ENCODE measurements around the gene PRKD3.

GRCh38 chr2:37355735-37356134, 31.1 kb upstream of the PRKD3 start:
- TF ChIP-seq, protein P1, sequence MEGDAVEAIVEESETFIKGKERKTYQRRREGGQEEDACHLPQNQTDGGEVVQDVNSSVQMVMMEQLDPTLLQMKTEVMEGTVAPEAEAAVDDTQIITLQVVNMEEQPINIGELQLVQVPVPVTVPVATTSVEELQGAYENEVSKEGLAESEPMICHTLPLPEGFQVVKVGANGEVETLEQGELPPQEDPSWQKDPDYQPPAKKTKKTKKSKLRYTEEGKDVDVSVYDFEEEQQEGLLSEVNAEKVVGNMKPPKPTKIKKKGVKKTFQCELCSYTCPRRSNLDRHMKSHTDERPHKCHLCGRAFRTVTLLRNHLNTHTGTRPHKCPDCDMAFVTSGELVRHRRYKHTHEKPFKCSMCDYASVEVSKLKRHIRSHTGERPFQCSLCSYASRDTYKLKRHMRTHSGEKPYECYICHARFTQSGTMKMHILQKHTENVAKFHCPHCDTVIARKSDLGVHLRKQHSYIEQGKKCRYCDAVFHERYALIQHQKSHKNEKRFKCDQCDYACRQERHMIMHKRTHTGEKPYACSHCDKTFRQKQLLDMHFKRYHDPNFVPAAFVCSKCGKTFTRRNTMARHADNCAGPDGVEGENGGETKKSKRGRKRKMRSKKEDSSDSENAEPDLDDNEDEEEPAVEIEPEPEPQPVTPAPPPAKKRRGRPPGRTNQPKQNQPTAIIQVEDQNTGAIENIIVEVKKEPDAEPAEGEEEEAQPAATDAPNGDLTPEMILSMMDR (IDR thresholded peaks at IDR 0.05; ENCODE audit: poor library complexity, severe bottlenecking) = no peak
- TF ChIP-seq POLR2AphosphoS5 (IDR thresholded peaks at IDR 0.05) (no peak), EZH2 (IDR thresholded peaks at IDR 0.05; ENCODE audit: borderline replicate concordance, insufficient read depth, low read length, poor library complexity, severe bottlenecking) (no peak), SMC3 (conservative IDR thresholded peaks at IDR 0.05; ENCODE audit: poor library complexity) (no peak), TAF1 (IDR thresholded peaks at IDR 0.05; ENCODE audit: low read depth) (no peak), MXI1 (conservative IDR thresholded peaks at IDR 0.05; ENCODE audit: poor library complexity, severe bottlenecking) (no peak), RAD21 (conservative IDR thresholded peaks at IDR 0.05) (no peak), REST (IDR thresholded peaks at IDR 0.05; ENCODE audit: borderline replicate concordance) (no peak), EP300 (conservative IDR thresholded peaks at IDR 0.05; ENCODE audit: poor library complexity, severe bottlenecking) (no peak)

Measured in neural cell (in vitro differentiated cells).